Muscle of leg (tissue), 11 donors: ENCODE results near the gene RGS3. TPM values are rescaled to one million over a fixed set of nuclear protein-coding genes. Genes with fewer than 3 reads are reported as not detected.

Experiments
- DNase-seq: peaks from one replicate; pipeline ENCODE4 v3.0.0; 2013
- H3K27ac ChIP-seq: one replicate; pipeline ENCODE4 v1.5.1; 2013; ENCODE audit warnings: mild to moderate bottlenecking, low read length, control low read depth
- H3K27me3 ChIP-seq: one replicate; pipeline ENCODE4 v1.6.1; 2013; ENCODE audit warnings: low read length; ENCODE audit not compliant: control insufficient read depth, insufficient read depth
- H3K36me3 ChIP-seq: one replicate; pipeline ENCODE4 v1.6.1; 2013; ENCODE audit warnings: low read length; ENCODE audit not compliant: control insufficient read depth, insufficient read depth
- H3K4me1 ChIP-seq: one replicate; pipeline ENCODE4 v1.6.1; 2013; ENCODE audit warnings: low read length; ENCODE audit not compliant: control insufficient read depth, insufficient read depth
- H3K4me3 ChIP-seq: one replicate; pipeline ENCODE4 v1.5.1; 2013; ENCODE audit warnings: low read length, control low read depth
- H3K9me3 ChIP-seq: replicated peaks from 2 replicates; pipeline ENCODE4 v1.6.1; 2013; ENCODE audit warnings: low read depth, low read length; ENCODE audit not compliant: control insufficient read depth
- WGBS: methylation state at CpG from one replicate; pipeline ENCODE4 v1.1.5; 2013; ENCODE audit warnings: missing lambda C conversion rate; ENCODE audit not compliant: insufficient coverage; 5-methylcytosine and 5-hydroxymethylcytosine counted together
- polyA plus RNA-seq, 8 donors: library from polyadenylated mRNA; unstranded; fragments of 120-200 nt; gene quantifications; one replicate each; pipeline versions ENCODE4 v1.2.1 to v1.2.3, GENCODE V29; 2013; ENCODE audit warnings: inconsistent platforms in 1 of 8, low replicate concordance in 1 of 8; ENCODE audit not compliant: insufficient read length in 8 of 8, insufficient read depth in 1 of 8
- total RNA-seq: library from RNA; stranded (reverse); fragments of 120-200 nt; gene quantifications from one replicate; pipeline ENCODE4 v1.2.4, GENCODE V29; 2013

The RGS3 gene
- total and polyA plus RNA-seq, 9 donors = 38.0 to 63.3 (median 49.1) TPM

DNA sequence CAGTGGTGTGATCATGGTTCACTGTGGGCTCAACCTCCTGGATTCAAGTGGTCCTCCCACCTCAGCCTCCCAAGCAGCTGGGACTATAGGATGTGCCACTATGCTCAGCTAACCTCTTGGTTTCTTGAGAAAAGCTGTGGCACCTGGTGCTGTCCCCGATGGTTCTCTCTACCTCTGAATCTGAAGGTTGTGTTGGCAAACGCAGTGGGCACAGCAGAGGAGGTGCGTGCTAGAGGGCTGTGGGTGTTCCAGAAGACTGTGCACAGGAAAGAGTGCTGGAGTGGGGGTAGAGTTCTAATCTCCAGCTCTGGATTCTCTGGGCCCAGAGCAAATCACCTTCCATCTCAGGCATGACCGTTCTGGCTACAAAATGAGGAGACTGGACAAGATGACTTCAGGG is 12.5 kb downstream of the RGS3 start:
- H3K4me3 ChIP-seq = no peak overlapping the region
- H3K27ac ChIP-seq = no peak overlapping the region
- H3K27me3 ChIP-seq = no peaks in the 10 kb centered on the region
- no peaks in the 10 kb centered on the region for H3K36me3 ChIP-seq
- H3K9me3 ChIP-seq = no peaks in the 10 kb centered on the region
- DNase-seq = no peak
- WGBS = 98% methylated on average over 4 of the region's 4 CpGs
- peaks cover 8% of the 10 kb centered on the region for H3K4me1 ChIP-seq

DNA sequence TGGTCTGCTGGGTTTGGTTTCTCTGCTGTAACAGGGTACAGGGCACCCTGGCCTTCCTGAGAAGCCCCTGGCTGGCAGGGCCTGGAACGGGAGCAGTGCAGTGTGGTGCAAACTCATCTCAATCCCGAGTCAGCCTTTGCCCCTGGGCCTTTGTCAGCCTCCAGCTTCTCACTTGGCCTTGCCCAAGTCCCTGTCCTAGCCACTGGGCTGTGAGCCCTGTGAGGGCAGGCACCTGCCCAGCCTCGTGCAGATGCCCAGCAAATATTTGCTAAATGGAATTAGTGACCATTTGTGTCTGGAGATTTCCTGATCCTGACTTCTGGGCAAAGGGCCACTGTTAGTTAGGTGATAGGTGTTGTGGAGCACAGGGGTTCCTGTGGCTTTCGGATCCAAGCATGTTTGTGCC is 13.0 kb downstream of the RGS3 start:
- 65% methylated on average over 3 of the region's 4 CpGs for WGBS
- no peaks in the 10 kb centered on the region for H3K36me3 ChIP-seq
- H3K4me1 ChIP-seq = peaks cover 13% of the 10 kb centered on the region
- H3K4me3 ChIP-seq = no peak overlapping the region
- no peaks in the 10 kb centered on the region for H3K9me3 ChIP-seq
- H3K27me3 ChIP-seq = no peaks in the 10 kb centered on the region
- no peak overlapping the region for H3K27ac ChIP-seq
- no peak for DNase-seq

DNA sequence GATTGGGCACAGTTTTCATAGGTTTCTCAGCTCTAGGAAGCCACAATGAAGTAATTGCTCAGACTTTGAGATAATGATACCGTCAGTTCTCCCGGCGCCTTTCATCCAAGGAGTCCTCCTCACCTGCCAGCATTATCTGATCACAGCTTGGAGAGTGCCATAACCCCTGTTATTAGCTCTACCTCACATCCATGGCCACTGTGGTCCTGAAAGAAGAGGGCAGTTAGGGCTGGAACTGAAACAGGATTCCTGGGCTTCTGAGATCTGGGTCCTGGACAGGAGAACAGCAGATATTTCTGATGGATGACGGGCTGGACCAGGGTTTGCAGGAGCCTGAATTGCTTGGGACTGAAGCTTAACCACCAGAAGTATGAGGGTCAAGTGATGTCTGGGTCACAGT is 13.5 kb downstream of the RGS3 start:
- WGBS = 100% methylated on average over 1 of the region's 4 CpGs
- Histone ChIP-seq H3K4me3 (no peak overlapping the region), H3K4me1 (peaks cover 13% of the 10 kb centered on the region), H3K36me3 (no peaks in the 10 kb centered on the region), H3K9me3 (no peaks in the 10 kb centered on the region), H3K27me3 (no peaks in the 10 kb centered on the region), H3K27ac (no peak overlapping the region)
- DNase-seq = no peak

DNA sequence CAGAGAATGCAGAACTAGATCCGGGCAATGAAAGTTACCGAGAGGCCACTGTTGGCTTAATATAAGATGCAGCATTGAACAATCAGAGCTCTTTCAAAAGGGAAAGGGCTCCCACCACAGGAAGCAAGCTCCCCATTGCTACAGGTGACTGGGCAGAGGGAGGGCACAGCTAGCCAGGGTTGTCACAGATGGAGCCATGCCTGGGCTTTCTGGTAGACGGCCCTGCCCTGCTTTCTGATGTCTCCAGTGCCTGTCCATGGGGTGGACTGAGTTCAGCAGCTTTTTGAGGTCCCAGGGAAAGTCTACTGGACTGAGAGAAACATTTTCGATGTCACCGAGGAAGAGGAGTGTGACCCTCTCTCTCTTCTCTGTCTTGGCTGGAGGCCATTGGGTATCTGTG is 14.1 kb downstream of the RGS3 start:
- peaks cover 13% of the 10 kb centered on the region for H3K4me1 ChIP-seq
- H3K9me3 ChIP-seq = no peaks in the 10 kb centered on the region
- H3K4me3 ChIP-seq = no peak overlapping the region
- WGBS = 71% methylated on average over 4 of the region's 5 CpGs
- no peak overlapping the region for H3K27ac ChIP-seq
- no peak for DNase-seq
- no peaks in the 10 kb centered on the region for H3K27me3 ChIP-seq
- no peaks in the 10 kb centered on the region for H3K36me3 ChIP-seq

- Histone ChIP-seq H3K4me3 (no peak overlapping the region), H3K9me3 (no peaks in the 10 kb centered on the region), H3K27me3 (no peaks in the 10 kb centered on the region), H3K36me3 (no peaks in the 10 kb centered on the region), H3K4me1 (peaks cover 19% of the 10 kb centered on the region), H3K27ac (no peak overlapping the region)
- WGBS = 91% methylated on average over 4 of the region's 7 CpGs
- DNase-seq = no peak
Measured at GRCh38 chr9:113479174-113479621, 15.7 kb downstream of the RGS3 start.

DNA sequence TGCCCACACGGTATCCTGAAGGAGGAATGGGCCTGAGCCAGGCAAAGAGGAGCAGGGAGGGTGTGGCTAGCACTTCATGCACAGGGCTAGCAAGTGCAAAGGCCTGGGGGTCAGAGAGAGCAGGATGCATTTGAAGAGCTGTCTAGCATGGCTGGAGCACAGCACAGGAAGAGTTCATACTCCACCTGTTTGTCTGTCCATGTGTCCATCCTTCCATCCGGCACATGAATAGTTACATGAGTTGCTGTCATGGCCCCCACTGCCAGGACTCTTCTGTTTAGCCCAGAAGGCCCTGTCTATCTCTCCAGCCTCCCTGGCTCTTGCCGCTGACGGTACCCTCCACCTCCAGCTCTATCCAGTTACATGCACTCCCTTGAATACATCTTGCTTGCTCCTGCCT is 17.1 kb downstream of the RGS3 start:
- Histone ChIP-seq H3K4me3 (no peak overlapping the region), H3K9me3 (no peaks in the 10 kb centered on the region), H3K27ac (no peak overlapping the region), H3K36me3 (no peaks in the 10 kb centered on the region), H3K4me1 (peaks cover 17% of the 10 kb centered on the region), H3K27me3 (no peaks in the 10 kb centered on the region)
- DNase-seq = no peak
- 75% methylated on average over 4 of the region's 4 CpGs for WGBS

- peaks cover 17% of the 10 kb centered on the region for H3K4me1 ChIP-seq
- no peak overlapping the region for H3K27ac ChIP-seq
Measured at GRCh38 chr9:113481176-113481787, 17.8 kb downstream of the RGS3 start.

DNA sequence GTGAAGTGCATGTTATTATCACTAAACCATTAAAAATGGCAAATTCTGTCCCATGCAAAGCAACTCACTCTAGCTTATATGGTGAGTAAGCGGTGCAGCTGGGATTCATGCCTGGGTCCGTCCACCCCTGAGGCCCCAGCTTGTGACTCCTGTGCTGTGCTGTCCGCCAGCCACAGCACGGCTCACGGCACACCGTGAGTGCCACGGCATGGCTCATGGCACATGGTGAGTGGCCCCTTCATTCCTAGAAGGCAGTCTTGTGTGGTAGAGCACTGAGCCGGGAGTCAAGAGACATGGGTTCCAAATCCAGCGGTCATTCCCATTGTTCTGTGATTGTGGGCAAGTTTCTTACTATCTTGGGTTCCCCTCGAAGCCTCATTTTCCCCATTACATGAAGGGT is 18.8 kb downstream of the RGS3 start:
- H3K27ac ChIP-seq = no peak overlapping the region
- WGBS = 97% methylated on average over 8 of the region's 10 CpGs
- H3K27me3 ChIP-seq = no peaks in the 10 kb centered on the region

More at GRCh38 chr9:113481176-113481787, 17.8 kb downstream of the RGS3 start:
- H3K27me3 ChIP-seq = no peaks in the 10 kb centered on the region
- no peak for DNase-seq
- 70% methylated on average over 7 of the region's 7 CpGs for WGBS
- no peak overlapping the region for H3K4me3 ChIP-seq
- H3K9me3 ChIP-seq = no peaks in the 10 kb centered on the region
- H3K36me3 ChIP-seq = no peaks in the 10 kb centered on the region

GRCh38 chr9:113482991-113483675 is 19.6 kb downstream of the RGS3 start:
- no peak overlapping the region for H3K27ac ChIP-seq
- H3K4me1 ChIP-seq = peaks cover 17% of the 10 kb centered on the region
- whole genome bisulfite sequencing = no CpG with 5 or more reads among the region's 6 CpGs

More for the DNA sequence above, 18.8 kb downstream of the RGS3 start:
- no peaks in the 10 kb centered on the region for H3K9me3 ChIP-seq
- no peaks in the 10 kb centered on the region for H3K36me3 ChIP-seq
- no peak for DNase-seq
- no peak overlapping the region for H3K4me3 ChIP-seq
- H3K4me1 ChIP-seq = peaks cover 17% of the 10 kb centered on the region

GRCh38 chr9:113483676-113484257 is 20.2 kb downstream of the RGS3 start:
- Histone ChIP-seq H3K9me3 (no peaks in the 10 kb centered on the region), H3K4me1 (peaks cover 17% of the 10 kb centered on the region), H3K27me3 (no peaks in the 10 kb centered on the region), H3K36me3 (no peaks in the 10 kb centered on the region), H3K4me3 (no peak overlapping the region), H3K27ac (no peak overlapping the region)
- 79% methylated on average over 7 of the region's 9 CpGs for WGBS
- no peak for DNase-seq

More at GRCh38 chr9:113482991-113483675, 19.6 kb downstream of the RGS3 start:
- DNase-seq = no peak
- Histone ChIP-seq H3K4me3 (no peak overlapping the region), H3K27me3 (no peaks in the 10 kb centered on the region), H3K36me3 (no peaks in the 10 kb centered on the region), H3K9me3 (no peaks in the 10 kb centered on the region)
